GM18519 (cell line): ENCODE results near the gene SETMAR.

ENCODE experiments used
- ATAC-seq: cut with Tn5 transposase; IDR thresholded peaks from one replicate; pipeline ENCODE4 v1.9.1; 2021; ENCODE audit warnings: mild to moderate bottlenecking, moderate library complexity; ENCODE audit not compliant: unreplicated experiment, low FRiP score

The SETMAR gene

DNA sequence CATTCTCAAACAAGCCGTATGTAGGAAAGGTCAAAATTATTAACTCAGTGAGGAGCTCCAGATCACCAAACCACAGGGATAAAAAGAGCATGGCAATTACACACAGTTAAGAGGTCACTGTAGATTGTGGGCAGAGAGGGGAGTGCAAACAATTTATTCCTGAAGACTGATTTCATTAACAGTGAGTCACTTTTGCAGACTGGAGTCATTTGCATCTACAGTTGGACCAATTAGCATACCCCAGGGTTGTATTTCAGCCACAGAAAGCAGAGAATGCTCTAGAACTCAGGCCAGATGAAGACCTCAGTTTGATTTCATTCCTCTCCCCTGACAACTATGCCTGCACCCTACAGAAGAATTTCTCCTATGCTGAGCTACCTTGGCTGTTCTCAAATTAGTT, 40.1 kb downstream of the SETMAR start:
- no peak for ATAC-seq

DNA sequence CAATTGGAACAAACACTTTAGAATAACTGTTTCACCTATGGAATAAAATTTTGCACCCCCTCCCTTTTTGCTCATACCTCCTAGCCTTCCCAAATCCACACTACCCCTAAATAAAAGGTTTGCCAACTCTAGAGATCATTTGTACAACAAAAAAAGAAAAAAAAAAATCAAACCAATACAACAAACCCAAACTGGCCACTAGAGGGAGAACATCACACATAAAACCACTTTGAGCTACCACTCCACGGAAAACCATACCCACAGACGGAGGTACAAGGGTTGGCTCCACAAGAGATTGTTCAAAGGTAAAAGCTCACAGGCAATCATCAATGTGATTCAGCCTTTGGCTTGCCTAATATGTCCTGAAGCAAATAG, 47.6 kb downstream of the SETMAR start:
- ATAC-seq: peak; percentile 92

DNA sequence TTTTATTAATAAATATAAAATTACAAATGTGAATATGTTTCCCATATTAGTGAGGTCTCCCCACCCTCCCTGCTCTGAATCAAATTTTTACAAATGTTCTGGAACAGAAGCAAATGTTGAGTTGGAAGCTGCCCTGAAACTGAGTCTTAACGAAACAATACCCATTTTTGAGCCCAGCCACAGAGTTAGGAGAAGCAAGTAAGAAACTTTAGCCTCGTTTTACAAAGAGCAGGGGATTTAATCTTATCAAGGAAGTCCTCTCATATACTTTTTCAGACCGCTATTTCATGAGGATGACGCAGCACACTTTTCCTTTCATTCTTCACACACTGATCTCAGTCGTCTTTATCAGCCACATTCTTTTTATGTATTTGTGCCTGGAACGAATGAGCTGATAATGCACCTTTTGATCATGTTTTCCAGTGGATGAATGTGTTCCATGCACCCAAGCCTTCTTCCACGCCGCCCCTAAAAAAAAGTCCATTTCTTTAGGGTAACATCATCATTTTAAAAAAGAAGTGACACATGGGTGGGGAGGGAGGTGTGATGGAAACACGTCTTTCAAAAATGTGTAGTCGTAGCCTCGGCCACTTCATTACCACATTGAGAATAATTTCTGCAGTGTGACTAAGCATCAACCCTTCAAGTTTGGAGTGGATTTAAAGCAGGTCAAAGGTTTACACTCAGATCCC, 48.1 kb downstream of the SETMAR start:
- peak; percentile 27 for ATAC-seq

DNA sequence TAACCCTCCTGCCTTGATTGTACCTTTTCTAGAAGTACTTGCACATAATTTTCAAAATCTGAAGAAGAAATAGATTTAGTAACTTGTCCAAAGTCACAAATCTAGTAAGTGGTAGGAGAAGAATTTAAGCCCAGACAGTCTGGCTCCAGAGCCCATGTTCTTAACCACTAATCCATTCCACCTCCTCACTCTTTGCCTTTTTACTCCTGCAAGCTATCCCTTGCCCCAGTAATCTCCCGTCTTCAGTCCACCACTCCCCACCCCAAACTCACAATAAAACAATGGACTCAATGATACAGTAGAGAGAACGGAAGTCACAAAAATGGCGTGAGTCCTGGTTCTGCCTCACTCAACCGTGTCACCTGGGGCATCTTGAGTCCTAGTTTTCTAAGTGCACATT, 48.7 kb downstream of the SETMAR start:
- ATAC-seq: no peak

- ATAC-seq: no peak
Measured at GRCh38 chr3:4355401-4356219, 52.4 kb downstream of the SETMAR start.

- ATAC-seq: no peak
Measured at GRCh38 chr3:4356220-4356540, 53.0 kb downstream of the SETMAR start.

GRCh38 chr3:4356546-4357410, 53.6 kb downstream of the SETMAR start:
- no peak for ATAC-seq

GRCh38 chr3:4358273-4358672, 55.1 kb downstream of the SETMAR start:
- no peak for ATAC-seq

GRCh38 chr3:4359805-4360502, 56.8 kb downstream of the SETMAR start:
- ATAC-seq: no peak

- no peak for ATAC-seq
Measured at GRCh38 chr3:4360817-4361216, 57.6 kb downstream of the SETMAR start.

- no peak for ATAC-seq
Measured at GRCh38 chr3:4362523-4362922, 59.4 kb downstream of the SETMAR start.
